HL-60 (cell line): ENCODE data around the gene TMEM74B.

Experiments used
- DNase-seq, 2 experiments: peaks; one replicate each; pipeline ENCODE4 v3.0.0-alpha.2; 2010 to 2020; ENCODE audit warnings: low read depth in 1 of 2, low spot score in 1 of 2
- H3K27ac ChIP-seq: fragments of 250-450 bp; sonication (Bioruptor Pico); replicated peaks from 2 replicates; pipeline ENCODE4 v1.5.1; 2020; ENCODE audit warnings: mild to moderate bottlenecking, moderate library complexity
- H3K27me3 ChIP-seq: fragments of 250-450 bp; sonication (Bioruptor Pico); 2 replicates; pipeline ENCODE4 v1.5.1; 2021; ENCODE audit warnings: mild to moderate bottlenecking, moderate library complexity; ENCODE audit not compliant: insufficient read depth, poor library complexity, severe bottlenecking
- H3K4me3 ChIP-seq: replicated peaks from 2 replicates; pipeline ENCODE4 v1.5.1; 2011; ENCODE audit warnings: mild to moderate bottlenecking, control low read depth, low read length; ENCODE audit not compliant: insufficient read depth
- CTCF ChIP-seq: IDR thresholded peaks from one replicate; pipeline ENCODE4 v1.5.1; 2011; ENCODE audit warnings: low read length, control low read depth, inconsistent platforms; ENCODE audit not compliant: insufficient read depth
- GABPA ChIP-seq: IDR thresholded peaks from 2 replicates; pipeline ENCODE4 v1.6.1; 2012; ENCODE audit warnings: low read depth
- POLR2AphosphoS5 ChIP-seq: IDR thresholded peaks from 2 replicates; pipeline ENCODE4 v1.6.1; 2012; ENCODE audit warnings: low read depth
- REST ChIP-seq: IDR thresholded peaks from 2 replicates; pipeline ENCODE4 v1.6.1; 2012; ENCODE audit warnings: low read depth; ENCODE audit not compliant: insufficient replicate concordance
- SPI1 ChIP-seq: IDR thresholded peaks from 2 replicates; pipeline ENCODE4 v1.6.1; 2012; ENCODE audit warnings: low read depth, mild to moderate bottlenecking, borderline replicate concordance

Gene TMEM74B

GRCh38 chr20:1163653-1164052 lies 21.1 kb downstream of the TMEM74B start:
- H3K27ac ChIP-seq: no peak overlapping the region
- H3K27me3 ChIP-seq: no peaks in the 10 kb centered on the region
- no peak for DNase-seq
- H3K4me3 ChIP-seq: no peak overlapping the region
- TF ChIP-seq REST (no peak), SPI1 (no peak), POLR2AphosphoS5 (no peak), CTCF (no peak), GABPA (no peak)

DNA sequence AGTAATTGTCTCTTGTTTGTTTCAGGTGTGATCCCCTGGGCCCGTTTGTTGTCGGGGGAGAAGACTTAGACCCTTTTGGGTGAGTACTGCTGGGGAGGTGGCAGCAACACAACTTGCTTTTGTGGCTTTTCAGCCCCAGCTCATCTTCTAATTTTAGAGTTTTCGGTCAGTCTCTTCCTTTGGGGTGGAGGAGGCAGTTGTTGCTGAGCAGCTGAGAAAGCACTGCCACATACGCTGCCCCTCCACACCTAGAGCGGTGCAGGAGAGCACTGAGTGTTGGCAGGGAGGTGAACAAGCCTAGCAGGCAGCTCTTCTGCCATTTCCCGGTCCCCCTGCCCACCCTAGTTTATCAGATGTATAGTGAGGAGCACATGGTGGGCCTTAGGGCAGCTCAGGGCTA lies 21.7 kb downstream of the TMEM74B start:
- no peak for DNase-seq
- TF ChIP-seq REST (no peak), GABPA (no peak), SPI1 (no peak), CTCF (no peak), POLR2AphosphoS5 (no peak)
- no peaks in the 10 kb centered on the region for H3K27me3 ChIP-seq
- no peak overlapping the region for H3K27ac ChIP-seq
- H3K4me3 ChIP-seq: no peak overlapping the region

DNA sequence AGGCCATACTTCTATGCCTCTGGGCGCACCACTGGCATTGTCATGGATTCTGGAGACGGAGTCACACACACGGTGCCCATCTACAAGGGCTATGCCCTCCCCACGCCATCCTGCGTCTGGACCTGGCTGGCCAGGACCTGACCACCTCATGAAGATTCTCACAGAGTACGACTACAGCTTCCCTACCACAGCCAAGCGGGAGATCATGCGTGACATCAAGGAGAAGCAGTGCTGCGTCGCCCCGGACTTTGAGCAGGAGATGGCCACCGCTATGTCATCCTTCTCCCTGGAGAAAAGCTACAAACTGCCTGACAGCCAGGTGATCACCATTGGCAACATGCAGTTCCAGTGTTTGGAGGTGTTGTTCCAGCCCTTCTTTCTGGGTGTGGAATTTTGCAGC lies 23.8 kb downstream of the TMEM74B start:
- TF ChIP-seq GABPA (no peak), REST (no peak), CTCF (no peak), POLR2AphosphoS5 (no peak)
- DNase-seq: no peak

More for the DNA sequence above, 23.8 kb downstream of the TMEM74B start:
- no peaks in the 10 kb centered on the region for H3K27me3 ChIP-seq
- no peak overlapping the region for H3K27ac ChIP-seq
- H3K4me3 ChIP-seq: no peak overlapping the region
